H9 (cell line): ENCODE results near the gene PCNX2. TPM values are rescaled to one million over a fixed set of nuclear protein-coding genes. Genes with fewer than 3 reads are reported as not detected.

ENCODE experiments used
- DNase-seq: peaks from one replicate; pipeline ENCODE4 v3.0.0-alpha.2; 2017
- H2AFZ ChIP-seq: one replicate; pipeline ENCODE4 v1.6.1; 2013; ENCODE audit warnings: mild to moderate bottlenecking, low read length, control low read depth, moderate library complexity
- H2AK5ac ChIP-seq: 2 replicates; pipeline ENCODE4 v1.6.1; 2013; ENCODE audit warnings: low read length, control low read depth, mixed read lengths; ENCODE audit not compliant: insufficient read length
- H2BK120ac ChIP-seq: one replicate; pipeline ENCODE4 v1.6.1; 2013; ENCODE audit warnings: low read depth, mild to moderate bottlenecking, low read length, control low read depth, inconsistent platforms; ENCODE audit not compliant: poor library complexity, severe bottlenecking
- H2BK12ac ChIP-seq: 2 replicates; pipeline ENCODE4 v1.6.1; 2013; ENCODE audit warnings: low read length, control low read depth, mixed read lengths, low read depth; ENCODE audit not compliant: insufficient read length
- H2BK15ac ChIP-seq: 2 replicates; pipeline ENCODE4 v1.6.1; 2013; ENCODE audit warnings: low read depth, low read length, control low read depth
- H2BK20ac ChIP-seq: one replicate; pipeline ENCODE4 v1.6.1; 2013; ENCODE audit warnings: low read depth, mild to moderate bottlenecking, low read length, control low read depth, inconsistent platforms; ENCODE audit not compliant: poor library complexity, severe bottlenecking
- H2BK5ac ChIP-seq: 2 replicates; pipeline ENCODE4 v1.6.1; 2013; ENCODE audit warnings: low read length, control low read depth, mixed read lengths; ENCODE audit not compliant: insufficient read length
- H3K14ac ChIP-seq: 2 replicates; pipeline ENCODE4 v1.6.1; 2013; ENCODE audit warnings: low read length, control low read depth; ENCODE audit not compliant: insufficient read depth
- H3K18ac ChIP-seq: 2 replicates; pipeline ENCODE4 v1.6.1; 2013; ENCODE audit warnings: low read depth, mild to moderate bottlenecking, mixed read lengths, low read length, control low read depth; ENCODE audit not compliant: insufficient read length
- H3K23ac ChIP-seq: 2 replicates; pipeline ENCODE4 v1.6.1; 2013; ENCODE audit warnings: low read length, control low read depth, mixed read lengths, low read depth; ENCODE audit not compliant: insufficient read length
- H3K23me2 ChIP-seq: 2 replicates; pipeline ENCODE4 v1.6.1; 2013; ENCODE audit warnings: low read depth, mild to moderate bottlenecking, mixed read lengths, low read length, control low read depth; ENCODE audit not compliant: insufficient read length, poor library complexity, severe bottlenecking
- H3K27ac ChIP-seq: 2 replicates; pipeline ENCODE4 v1.5.1; 2013; ENCODE audit warnings: low read length, control low read depth, mixed read lengths, low read depth; ENCODE audit not compliant: insufficient read length
- H3K27me3 ChIP-seq: 2 replicates; pipeline ENCODE4 v1.6.1; 2013; ENCODE audit warnings: low read length, control low read depth, inconsistent platforms; ENCODE audit not compliant: insufficient read depth
- H3K4ac ChIP-seq: 2 replicates; pipeline ENCODE4 v1.6.1; 2013; ENCODE audit warnings: low read depth, mild to moderate bottlenecking, control low read depth, inconsistent platforms, low read length, moderate library complexity
- H3K4me1 ChIP-seq: 2 replicates; pipeline ENCODE4 v1.6.1; 2013; ENCODE audit warnings: low read length, control low read depth, inconsistent platforms; ENCODE audit not compliant: insufficient read depth
- H3K4me2 ChIP-seq: 2 replicates; pipeline ENCODE4 v1.6.1; 2013; ENCODE audit warnings: low read length, control low read depth, mixed read lengths; ENCODE audit not compliant: insufficient read length, insufficient read depth
- H3K56ac ChIP-seq: 2 replicates; pipeline ENCODE4 v1.6.1; 2013; ENCODE audit warnings: low read depth, mild to moderate bottlenecking, mixed read lengths, low read length, control low read depth; ENCODE audit not compliant: insufficient read length
- H3K79me1 ChIP-seq: 2 replicates; pipeline ENCODE4 v1.6.1; 2013; ENCODE audit warnings: low read depth, mild to moderate bottlenecking, moderate library complexity, low read length, control low read depth, inconsistent platforms; ENCODE audit not compliant: insufficient read depth, poor library complexity, severe bottlenecking
- H3K79me2 ChIP-seq: 2 replicates; pipeline ENCODE4 v1.6.1; 2013; ENCODE audit warnings: low read length, control low read depth, inconsistent platforms; ENCODE audit not compliant: insufficient read depth
- H3K9ac ChIP-seq: 2 replicates; pipeline ENCODE4 v1.6.1; 2013; ENCODE audit warnings: low read length, control low read depth, mixed read lengths; ENCODE audit not compliant: insufficient read length; ENCODE audit errors: extremely low read depth
- H3K9me3 ChIP-seq: one replicate; pipeline ENCODE4 v1.6.1; 2013; ENCODE audit warnings: low read depth, low read length, inconsistent platforms; ENCODE audit not compliant: control insufficient read depth
- H3T11ph ChIP-seq: one replicate; pipeline ENCODE4 v1.6.1; 2013; ENCODE audit warnings: mild to moderate bottlenecking, low read length, control low read depth, inconsistent platforms
- H4K20me1 ChIP-seq: one replicate; pipeline ENCODE4 v1.6.1; 2013; ENCODE audit not compliant: control insufficient read depth, insufficient read length, insufficient read depth
- H4K5ac ChIP-seq: 2 replicates; pipeline ENCODE4 v1.6.1; 2013; ENCODE audit warnings: low read depth, mild to moderate bottlenecking, mixed read lengths, low read length, control low read depth; ENCODE audit not compliant: insufficient read length
- H4K8ac ChIP-seq: replicated peaks from 2 replicates; pipeline ENCODE4 v1.6.1; 2013; ENCODE audit warnings: low read length, control low read depth, mixed read lengths, low read depth; ENCODE audit not compliant: insufficient read length
- H4K91ac ChIP-seq: 2 replicates; pipeline ENCODE4 v1.6.1; 2013; ENCODE audit warnings: low read depth, mild to moderate bottlenecking, moderate library complexity, mixed read lengths, low read length, control low read depth; ENCODE audit not compliant: insufficient read length
- H3K27ac Mint-ChIP-seq, 3 experiments: 2 replicates in 2 of 3; 3 replicates in 1 of 3; pipeline ENCODE4 v1.8.0; 2020 to 2021; ENCODE audit warnings: mixed read lengths in 3 of 3, mild to moderate bottlenecking in 1 of 3, moderate library complexity in 1 of 3
- H3K27me3 Mint-ChIP-seq: 2 replicates; pipeline ENCODE4 v1.8.0; 2021; ENCODE audit warnings: low read depth, mild to moderate bottlenecking, moderate library complexity, mixed read lengths
- H3K36me3 Mint-ChIP-seq, 3 experiments: 2 replicates in 2 of 3; 3 replicates in 1 of 3; pipeline ENCODE4 v1.8.0; 2020 to 2021; ENCODE audit warnings: low read depth in 3 of 3, mixed read lengths in 3 of 3; ENCODE audit not compliant: insufficient read depth in 1 of 3
- H3K4me1 Mint-ChIP-seq, 2 experiments: 2 replicates each; pipeline ENCODE4 v1.8.0; 2020; ENCODE audit warnings: mixed read lengths in 2 of 2
- H3K4me3 Mint-ChIP-seq, 2 experiments: 2 replicates in 1 of 2; 3 replicates in 1 of 2; pipeline ENCODE4 v1.8.0; 2020 to 2021; ENCODE audit warnings: mild to moderate bottlenecking in 2 of 2, mixed read lengths in 2 of 2, moderate library complexity in 1 of 2
- H3K9me3 Mint-ChIP-seq, 2 experiments: 2 replicates in 1 of 2; 3 replicates in 1 of 2; pipeline ENCODE4 v1.8.0; 2020; ENCODE audit warnings: mild to moderate bottlenecking in 2 of 2, mixed read lengths in 2 of 2, moderate library complexity in 1 of 2
- CTCF ChIP-seq: fragments of 200-600 bp; sonication (generic); conservative IDR thresholded peaks from 3 replicates; pipeline ENCODE4 v1.8.0; 2021; ENCODE audit warnings: antibody characterized with exemption, mild to moderate bottlenecking
- WGBS: extraction: QIAGEN DNeasy Blood & Tissue Kit; methylation state at CpG from one replicate; pipeline ENCODE4 v1.1.7; 2013; ENCODE audit warnings: missing lambda C conversion rate, low lambda C conversion rate, mixed read lengths; ENCODE audit not compliant: insufficient read length; ENCODE audit errors: extremely low coverage; 5-methylcytosine and 5-hydroxymethylcytosine counted together
- total RNA-seq: library from RNA; stranded (reverse); gene quantifications from 2 replicates; pipeline ENCODE4 v1.2.1, GENCODE V29; 2021

PCNX2 gene
- total RNA-seq, 1 experiment from 2014 or later = 45.1 TPM

GRCh38 chr1:233323718-233324117 is 28.2 kb upstream of the PCNX2 start:
- H2BK120ac ChIP-seq = no peak overlapping the region
- no peak overlapping the region for H4K5ac ChIP-seq
- H3K4me3 Mint-ChIP-seq = no peak overlapping the region
- DNase-seq = no peak
- peaks cover 14% of the 10 kb centered on the region for H3K23me2 ChIP-seq
- H3K18ac ChIP-seq = no peak overlapping the region
- H3K9ac ChIP-seq = no peak overlapping the region
- no peak overlapping the region for H2BK12ac ChIP-seq
- no peaks in the 10 kb centered on the region for H3K9me3 Mint-ChIP-seq
- no peak for TF ChIP-seq CTCF
- H3K79me2 ChIP-seq = peaks cover under 1% of the 10 kb centered on the region; the same call in 1 of the 2 replicates
- H3K27ac Mint-ChIP-seq = no peak overlapping the region
- H3K14ac ChIP-seq = no peak overlapping the region
- H3K27me3 Mint-ChIP-seq = peaks cover 26% of the 10 kb centered on the region
- H3K4me1 Mint-ChIP-seq = peaks cover 3 to 4% of the 10 kb centered on the region in 2 experiments
- H3K27ac ChIP-seq = no peak overlapping the region
- H3K4ac ChIP-seq = no peak overlapping the region
- H3K27me3 ChIP-seq = no peaks in the 10 kb centered on the region; the same call in 1 of the 2 replicates
- H4K8ac ChIP-seq = no peak overlapping the region
- H3K79me1 ChIP-seq = no peaks in the 10 kb centered on the region
- H3K36me3 Mint-ChIP-seq = no peaks in the 10 kb centered on the region
- H3T11ph ChIP-seq = no peak overlapping the region
- no peak overlapping the region for H2BK5ac ChIP-seq
- WGBS = no CpG with 5 or more reads among the region's 1 CpG
- H3K9me3 ChIP-seq = no peaks in the 10 kb centered on the region
- H2AFZ ChIP-seq = no peak overlapping the region
- H2BK20ac ChIP-seq = no peak overlapping the region
- no peak overlapping the region for H3K56ac ChIP-seq
- H2BK15ac ChIP-seq = no peak overlapping the region
- H4K20me1 ChIP-seq = no peaks in the 10 kb centered on the region
- no peak overlapping the region for H3K23ac ChIP-seq
- no peak overlapping the region for H3K4me2 ChIP-seq
- H3K4me1 ChIP-seq = no peaks in the 10 kb centered on the region; the same call in 1 of the 2 replicates
- no peak overlapping the region for H2AK5ac ChIP-seq
- H4K91ac ChIP-seq = no peak overlapping the region
